Type B pancreatic cell (in vitro differentiated cells): ENCODE results near the gene MED15. TPM values are rescaled to one million over a fixed set of nuclear protein-coding genes. Genes with fewer than 3 reads are reported as not detected.
A peak's percentile ranks its signal among the peaks of the same experiment; 100 is the strongest.

Experiments
- DNase-seq: peaks from one replicate; pipeline ENCODE4 v3.0.0; 2021; ENCODE audit warnings: mixed read lengths; ENCODE audit not compliant: unreplicated experiment; ENCODE audit errors: extremely low spot score
- H3K27ac Mint-ChIP-seq: 2 replicates; pipeline ENCODE4 v1.8.0; 2021; ENCODE audit warnings: mild to moderate bottlenecking, mixed read lengths
- H3K27me3 Mint-ChIP-seq: 2 replicates; pipeline ENCODE4 v1.8.0; 2021; ENCODE audit warnings: mixed read lengths
- H3K36me3 Mint-ChIP-seq: 2 replicates; pipeline ENCODE4 v1.8.0; 2021; ENCODE audit warnings: mixed read lengths
- H3K4me1 Mint-ChIP-seq: one replicate; pipeline ENCODE4 v1.8.0; 2021; ENCODE audit warnings: mixed read lengths; ENCODE audit not compliant: unreplicated experiment
- H3K4me3 Mint-ChIP-seq: 2 replicates; pipeline ENCODE4 v1.8.0; 2021; ENCODE audit warnings: mild to moderate bottlenecking, mixed read lengths
- H3K9me3 Mint-ChIP-seq: 2 replicates; pipeline ENCODE4 v1.8.0; 2021; ENCODE audit warnings: mixed read lengths
- CTCF ChIP-seq: fragments of 200-600 bp; sonication (generic); conservative IDR thresholded peaks from 2 replicates; pipeline ENCODE4 v1.5.0; 2021; ENCODE audit warnings: antibody characterized with exemption, mild to moderate bottlenecking
- total RNA-seq: library from RNA; stranded (reverse); gene quantifications from 2 replicates; pipeline ENCODE4 v1.2.1, GENCODE V29; 2021; ENCODE audit warnings: low replicate concordance

MED15 gene
- total RNA-seq, 1 donor from 2014 or later, result 90.8 TPM

- no peak overlapping the region for H3K27ac Mint-ChIP-seq
- H3K27me3 Mint-ChIP-seq, result no peaks in the 10 kb centered on the region
- H3K9me3 Mint-ChIP-seq, result no peaks in the 10 kb centered on the region
- DNase-seq, result no peak
- peaks cover 15% of the 10 kb centered on the region for H3K36me3 Mint-ChIP-seq
- peaks cover 4% of the 10 kb centered on the region for H3K4me1 Mint-ChIP-seq
- no peak overlapping the region for H3K4me3 Mint-ChIP-seq
- TF ChIP-seq CTCF, result no peak
These were observed 67.5 kb downstream of the MED15 start for GRCh38 chr22:20574920-20575353.

GRCh38 chr22:20575724-20576444, 68.5 kb downstream of the MED15 start:
- TF ChIP-seq CTCF, result no peak
- H3K27me3 Mint-ChIP-seq, result no peaks in the 10 kb centered on the region
- H3K4me1 Mint-ChIP-seq, result peaks cover 4% of the 10 kb centered on the region
- H3K9me3 Mint-ChIP-seq, result no peaks in the 10 kb centered on the region
- H3K36me3 Mint-ChIP-seq, result peaks cover 15% of the 10 kb centered on the region
- H3K4me3 Mint-ChIP-seq, result no peak overlapping the region
- no peak for DNase-seq
- H3K27ac Mint-ChIP-seq, result no peak overlapping the region

- H3K9me3 Mint-ChIP-seq, result no peaks in the 10 kb centered on the region
- no peak for TF ChIP-seq CTCF
- peaks cover 15% of the 10 kb centered on the region for H3K36me3 Mint-ChIP-seq
- peaks cover 4% of the 10 kb centered on the region for H3K4me1 Mint-ChIP-seq
- H3K4me3 Mint-ChIP-seq, result no peak overlapping the region
- no peaks in the 10 kb centered on the region for H3K27me3 Mint-ChIP-seq
- DNase-seq, result no peak
- H3K27ac Mint-ChIP-seq, result no peak overlapping the region
These were observed 69.0 kb downstream of the MED15 start for GRCh38 chr22:20576445-20576816.

GRCh38 chr22:20577045-20577444, 69.6 kb downstream of the MED15 start:
- no peak for TF ChIP-seq CTCF

GRCh38 chr22:20577549-20577975, 70.2 kb downstream of the MED15 start:
- H3K27ac Mint-ChIP-seq, result peak overlapping the region; percentile 62

More at GRCh38 chr22:20577045-20577444, 69.6 kb downstream of the MED15 start:
- Mint-ChIP-seq H3K36me3 (peaks cover 15% of the 10 kb centered on the region), H3K4me1 (peaks cover 4% of the 10 kb centered on the region), H3K27ac (no peak overlapping the region), H3K27me3 (no peaks in the 10 kb centered on the region), H3K9me3 (no peaks in the 10 kb centered on the region), H3K4me3 (no peak overlapping the region)
- no peak for DNase-seq

More at GRCh38 chr22:20577549-20577975, 70.2 kb downstream of the MED15 start:
- Mint-ChIP-seq H3K9me3 (no peaks in the 10 kb centered on the region), H3K4me3 (no peak overlapping the region), H3K27me3 (no peaks in the 10 kb centered on the region), H3K36me3 (peaks cover 15% of the 10 kb centered on the region), H3K4me1 (peaks cover 4% of the 10 kb centered on the region)
- DNase-seq, result no peak
- no peak for TF ChIP-seq CTCF
